Measurements from ENCODE around the gene LDLRAD3.
"Not testable (repeated sequence)": the region's sequence is repeated elsewhere in the genome, so short reads cannot be mapped to it uniquely, and the experiment has no call there.

Gene LDLRAD3

GRCh38 chr11:35995681-35996271 lies 51.9 kb downstream of the LDLRAD3 start:
- no peak for DNase-seq

- DNase-seq = no peak
These were observed 54.1 kb downstream of the LDLRAD3 start for GRCh38 chr11:35997902-35998520.

GRCh38 chr11:35998634-35999033 lies 54.8 kb downstream of the LDLRAD3 start:
- no peak for DNase-seq

GRCh38 chr11:36000616-36001190 lies 56.8 kb downstream of the LDLRAD3 start:
- DNase-seq = no peak

- DNase-seq = no peak
These were observed 58.3 kb downstream of the LDLRAD3 start for GRCh38 chr11:36002196-36002595.

- no peak for DNase-seq
These were observed 58.9 kb downstream of the LDLRAD3 start for GRCh38 chr11:36002796-36003195.

- no peak for DNase-seq
These were observed 62.7 kb downstream of the LDLRAD3 start for GRCh38 chr11:36006556-36006955.

- DNase-seq = no peak
These were observed 63.3 kb downstream of the LDLRAD3 start for GRCh38 chr11:36007127-36007655.

- no peak for DNase-seq
These were observed 64.7 kb downstream of the LDLRAD3 start for GRCh38 chr11:36008584-36008983.

- no peak for DNase-seq
These were observed 65.6 kb downstream of the LDLRAD3 start for GRCh38 chr11:36009473-36009872.

GRCh38 chr11:36010010-36010740 lies 66.3 kb downstream of the LDLRAD3 start:
- no peak for DNase-seq

- DNase-seq = no peak
These were observed 67.7 kb downstream of the LDLRAD3 start for GRCh38 chr11:36011574-36011973.

GRCh38 chr11:36012455-36012854 lies 68.6 kb downstream of the LDLRAD3 start:
- no peak for DNase-seq

GRCh38 chr11:36012979-36013378 lies 69.1 kb downstream of the LDLRAD3 start:
- DNase-seq = no peak

GRCh38 chr11:36013446-36013845 lies 69.6 kb downstream of the LDLRAD3 start:
- DNase-seq = not testable (repeated sequence)

GRCh38 chr11:36013950-36014897 lies 70.4 kb downstream of the LDLRAD3 start:
- no peak for DNase-seq

GRCh38 chr11:36014898-36015665 lies 71.2 kb downstream of the LDLRAD3 start:
- no peak for DNase-seq

GRCh38 chr11:36015799-36016198 lies 71.9 kb downstream of the LDLRAD3 start:
- DNase-seq = no peak

GRCh38 chr11:36016263-36016662 lies 72.4 kb downstream of the LDLRAD3 start:
- no peak for DNase-seq

GRCh38 chr11:36016709-36017108 lies 72.8 kb downstream of the LDLRAD3 start:
- DNase-seq = no peak

- no peak for DNase-seq
These were observed 75.2 kb downstream of the LDLRAD3 start for GRCh38 chr11:36019005-36019596.

Data from central memory CD4-positive, alpha-beta T cell (primary cell).